ENCODE data around the gene EFHD2.

GRCh38 chr1:15381805-15382204 lies 27.9 kb upstream of the EFHD2 start:
- TF ChIP-seq YY1 (IDR thresholded peaks at IDR 0.05; ENCODE audit: insufficient read depth, insufficient read length) = no peak
- no peak for TF ChIP-seq ZNF274 (IDR thresholded peaks at IDR 0.05; ENCODE audit: low read depth, low read length)
- TF ChIP-seq SUZ12 (IDR thresholded peaks at IDR 0.05; ENCODE audit: extremely low read depth, insufficient read depth, insufficient read length) = no peak

Measured in NT2/D1 (cell line).